ENCODE results near the gene GNG14. TPM values are rescaled to one million over a fixed set of nuclear protein-coding genes. Genes with fewer than 3 reads are reported as not detected.

GNG14 gene
- total and polyA plus RNA-seq, 2 experiments from 2014 or later: not detected

GRCh38 chr19:12711187-12711586 is 23.4 kb downstream of the GNG14 start:
- peaks cover 90% of the 10 kb centered on the region for H3K36me3 Mint-ChIP-seq (ENCODE audit: low read depth)

More at GRCh38 chr19:12711187-12711586, 23.4 kb downstream of the GNG14 start:
- DNase-seq (ENCODE audit: low spot score) (no peak), ATAC-seq (no peak)
- Histone ChIP-seq H3K27ac (ENCODE audit: low read depth) (no peak overlapping the region), H3K36me3 (ENCODE audit: insufficient read depth) (peaks cover 67% of the 10 kb centered on the region), H4K20me1 (replicated peaks; ENCODE audit: insufficient read depth) (peaks cover 29% of the 10 kb centered on the region), H3K4me2 (no peak overlapping the region), H2AFZ (no peak overlapping the region), H3K9me2 (ENCODE audit: insufficient read depth) (no peaks in the 10 kb centered on the region), H3K79me2 (replicated peaks; ENCODE audit: insufficient read depth) (peaks cover 5% of the 10 kb centered on the region), H3K4me3 (no peak overlapping the region), H3F3A (replicated peaks; ENCODE audit: low read depth) (peaks cover 53% of the 10 kb centered on the region), H3K27me3 (ENCODE audit: insufficient read depth) (no peaks in the 10 kb centered on the region), H3K4me1 (ENCODE audit: insufficient read depth) (no peaks in the 10 kb centered on the region)
- H3K4me1 Mint-ChIP-seq: no peaks in the 10 kb centered on the region
- no peak overlapping the region for H3K27ac Mint-ChIP-seq
- TF ChIP-seq ZNF462 (CRISPR knock-in tag; IDR thresholded peaks at IDR 0.05) (no peak), CREB1 (CRISPR knock-in tag; IDR thresholded peaks at IDR 0.05; ENCODE audit: low read depth) (no peak), EZH2phosphoT487 (IDR thresholded peaks at IDR 0.05; ENCODE audit: unreplicated experiment) (no peak), CTCF (conservative IDR thresholded peaks at IDR 0.05; ENCODE audit: low read depth in 2 of 2) (no peak), ZNF331 (CRISPR knock-in tag; IDR thresholded peaks at IDR 0.05; ENCODE audit: low read depth) (no peak), JUNB (IDR thresholded peaks at IDR 0.05; ENCODE audit: unreplicated experiment) (no peak), EZH2 (IDR thresholded peaks at IDR 0.05; ENCODE audit: low read depth, unreplicated experiment) (no peak), STAT1 (IDR thresholded peaks at IDR 0.05; ENCODE audit: unreplicated experiment) (no peak), REST (IDR thresholded peaks at IDR 0.05; ENCODE audit: unreplicated experiment) (no peak), ETS1 (IDR thresholded peaks at IDR 0.05) (no peak), NANOG (IDR thresholded peaks at IDR 0.05; ENCODE audit: borderline replicate concordance) (no peak), ZNF114 (CRISPR knock-in tag; IDR thresholded peaks at IDR 0.05) (no peak), POLR2AphosphoS5 (IDR thresholded peaks at IDR 0.05; ENCODE audit: low read depth) (no peak)
- H3K9me3 Mint-ChIP-seq: no peaks in the 10 kb centered on the region
- H3K27me3 Mint-ChIP-seq (ENCODE audit: insufficient read depth, low read depth, poor library complexity): peaks cover 2% of the 10 kb centered on the region
- H3K4me3 Mint-ChIP-seq: no peak overlapping the region

All from GM23338 (cell line).